ENCODE results near the gene GPATCH2L.

Gene GPATCH2L

DNA sequence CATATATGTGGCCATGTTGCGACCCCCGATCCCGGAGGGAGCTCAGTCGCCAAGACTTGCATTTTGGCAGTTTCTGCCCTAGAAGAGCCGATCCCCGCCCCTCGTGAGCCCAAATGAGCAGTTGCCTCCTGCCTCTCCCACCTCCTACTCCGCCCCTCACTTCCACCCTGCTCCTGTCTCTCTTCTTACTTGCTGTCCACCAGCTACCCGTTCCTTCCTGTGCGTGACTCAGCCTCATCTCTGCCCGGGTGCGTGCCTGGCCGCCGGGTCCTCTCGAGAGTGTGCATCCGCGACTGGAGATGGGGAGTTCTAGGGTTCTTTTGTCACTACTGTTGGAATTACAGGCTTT is 585 bp downstream of the GPATCH2L start:
- Histone ChIP-seq H3K4me2 (ENCODE audit: low read length) (peak overlapping the region; percentile 93), H3K9me3 (ENCODE audit: control insufficient read depth, insufficient read depth, low read length) (no peaks in the 10 kb centered on the region), H3K27me3 (ENCODE audit: control insufficient read depth, low read length) (peaks cover 4% of the 10 kb centered on the region; the same call in 1 of the 2 replicates), H3K79me2 (ENCODE audit: control insufficient read depth, low read length) (peaks cover 55% of the 10 kb centered on the region), H3F3A (ENCODE audit: control insufficient read depth, insufficient read depth) (no peaks in the 10 kb centered on the region), H4K20me1 (ENCODE audit: control insufficient read depth, insufficient read depth, low read depth, low read length) (peaks cover 19% of the 10 kb centered on the region), H3K27ac (ENCODE audit: low read depth, low read length) (peak overlapping the region; percentile 69), H3K36me3 (ENCODE audit: control insufficient read depth, low read length) (peaks cover 48% of the 10 kb centered on the region), H3K4me3 (ENCODE audit: low read length) (peak overlapping the region; percentile 91), H3K4me1 (ENCODE audit: control insufficient read depth, low read length) (peaks cover 53% of the 10 kb centered on the region), H3K9me2 (replicated peaks; ENCODE audit: control insufficient read depth, low read length) (no peaks in the 10 kb centered on the region)
- TF ChIP-seq CTCF (IDR thresholded peaks at IDR 0.05; ENCODE audit: low read depth, low read length, poor library complexity, severe bottlenecking) (no peak), EZH2phosphoT487 (IDR thresholded peaks at IDR 0.05; ENCODE audit: borderline replicate concordance, low read length) (no peak)

DNA sequence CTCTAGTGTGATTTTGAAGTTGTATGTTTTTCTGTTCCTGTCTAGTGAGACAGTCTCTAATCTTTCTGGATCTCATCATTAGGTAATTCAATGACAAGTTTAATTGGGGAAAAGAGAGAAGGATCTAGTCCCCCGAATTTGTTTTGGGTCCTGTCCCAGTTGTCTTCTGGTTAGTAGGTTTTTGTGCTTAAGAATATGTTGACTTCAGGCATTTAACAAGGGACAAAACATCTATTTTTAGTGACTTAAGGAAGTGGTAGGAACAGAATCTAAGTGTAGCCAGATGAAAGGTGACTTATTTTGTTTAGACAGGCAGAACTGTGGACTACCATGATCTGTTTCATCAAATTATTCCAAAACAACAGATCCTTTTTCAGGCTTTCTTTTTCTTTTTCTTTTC is 2.2 kb downstream of the GPATCH2L start:
- Histone ChIP-seq H4K20me1 (ENCODE audit: control insufficient read depth, insufficient read depth, low read depth, low read length) (peaks cover 19% of the 10 kb centered on the region), H3K9me2 (replicated peaks; ENCODE audit: control insufficient read depth, low read length) (no peaks in the 10 kb centered on the region), H3K4me2 (ENCODE audit: low read length) (peak overlapping the region; percentile 93), H3K79me2 (ENCODE audit: control insufficient read depth, low read length) (peaks cover 71% of the 10 kb centered on the region), H3K27me3 (ENCODE audit: control insufficient read depth, low read length) (no peaks in the 10 kb centered on the region), H3K36me3 (ENCODE audit: control insufficient read depth, low read length) (peaks cover 64% of the 10 kb centered on the region), H3K9me3 (ENCODE audit: control insufficient read depth, insufficient read depth, low read length) (no peaks in the 10 kb centered on the region), H3K27ac (ENCODE audit: low read depth, low read length) (no peak overlapping the region), H3F3A (ENCODE audit: control insufficient read depth, insufficient read depth) (no peaks in the 10 kb centered on the region), H3K4me3 (ENCODE audit: low read length) (peak overlapping the region; percentile 91), H3K4me1 (ENCODE audit: control insufficient read depth, low read length) (peaks cover 56% of the 10 kb centered on the region)
- TF ChIP-seq EZH2phosphoT487 (IDR thresholded peaks at IDR 0.05; ENCODE audit: borderline replicate concordance, low read length): no peak
- no peak for TF ChIP-seq CTCF (IDR thresholded peaks at IDR 0.05; ENCODE audit: low read depth, low read length, poor library complexity, severe bottlenecking)

GRCh38 chr14:76154539-76155126 is 2.9 kb downstream of the GPATCH2L start:
- Histone ChIP-seq H3K4me3 (ENCODE audit: low read length) (peak overlapping the region; percentile 42), H4K20me1 (ENCODE audit: control insufficient read depth, insufficient read depth, low read depth, low read length) (peaks cover 19% of the 10 kb centered on the region), H3K36me3 (ENCODE audit: control insufficient read depth, low read length) (peaks cover 71% of the 10 kb centered on the region), H3K9me3 (ENCODE audit: control insufficient read depth, insufficient read depth, low read length) (no peaks in the 10 kb centered on the region), H3K4me1 (ENCODE audit: control insufficient read depth, low read length) (peaks cover 56% of the 10 kb centered on the region), H3K27me3 (ENCODE audit: control insufficient read depth, low read length) (no peaks in the 10 kb centered on the region), H3K79me2 (ENCODE audit: control insufficient read depth, low read length) (peaks cover 78% of the 10 kb centered on the region), H3K27ac (ENCODE audit: low read depth, low read length) (no peak overlapping the region), H3F3A (ENCODE audit: control insufficient read depth, insufficient read depth) (no peaks in the 10 kb centered on the region), H3K4me2 (ENCODE audit: low read length) (peak overlapping the region; percentile 93), H3K9me2 (replicated peaks; ENCODE audit: control insufficient read depth, low read length) (no peaks in the 10 kb centered on the region)
- no peak for TF ChIP-seq CTCF (IDR thresholded peaks at IDR 0.05; ENCODE audit: low read depth, low read length, poor library complexity, severe bottlenecking)
- TF ChIP-seq EZH2phosphoT487 (IDR thresholded peaks at IDR 0.05; ENCODE audit: borderline replicate concordance, low read length): no peak
